GM21447 (cell line): ENCODE results near the gene TBCD.
"Not testable (repeated sequence)": the region's sequence is repeated elsewhere in the genome, so short reads cannot be mapped to it uniquely, and the experiment has no call there.

Experiments used
- ATAC-seq: cut with Tn5 transposase; IDR thresholded peaks from one replicate; pipeline ENCODE4 v1.9.1; 2021; ENCODE audit not compliant: unreplicated experiment

Gene TBCD

GRCh38 chr17:82756166-82756565 is 4.3 kb downstream of the TBCD start:
- ATAC-seq: no peak

- ATAC-seq: no peak
Measured at GRCh38 chr17:82765371-82765770, 13.5 kb downstream of the TBCD start.

- ATAC-seq: no peak
Measured at GRCh38 chr17:82767041-82767754, 15.3 kb downstream of the TBCD start.

- ATAC-seq: no peak
Measured at GRCh38 chr17:82769041-82769440, 17.2 kb downstream of the TBCD start.

GRCh38 chr17:82772026-82772425 is 20.2 kb downstream of the TBCD start:
- ATAC-seq: no peak

GRCh38 chr17:82774456-82774855 is 22.6 kb downstream of the TBCD start:
- ATAC-seq: not testable (repeated sequence)

GRCh38 chr17:82775001-82775823 is 23.3 kb downstream of the TBCD start:
- no peak for ATAC-seq

GRCh38 chr17:82776454-82776853 is 24.6 kb downstream of the TBCD start:
- no peak for ATAC-seq

GRCh38 chr17:82777778-82778375 is 26.0 kb downstream of the TBCD start:
- not testable (repeated sequence) for ATAC-seq

GRCh38 chr17:82779541-82779940 is 27.7 kb downstream of the TBCD start:
- ATAC-seq: no peak

GRCh38 chr17:82780195-82780594 is 28.3 kb downstream of the TBCD start:
- no peak for ATAC-seq

GRCh38 chr17:82780971-82781893 is 29.4 kb downstream of the TBCD start:
- no peak for ATAC-seq

GRCh38 chr17:82781894-82782274 is 30.0 kb downstream of the TBCD start:
- ATAC-seq: no peak

- no peak for ATAC-seq
Measured at GRCh38 chr17:82782657-82783207, 30.9 kb downstream of the TBCD start.

GRCh38 chr17:82783498-82783897 is 31.6 kb downstream of the TBCD start:
- ATAC-seq: no peak

- ATAC-seq: not testable (repeated sequence)
Measured at GRCh38 chr17:82785581-82785980, 33.7 kb downstream of the TBCD start.

GRCh38 chr17:82786427-82786826 is 34.6 kb downstream of the TBCD start:
- no peak for ATAC-seq

GRCh38 chr17:82787081-82787848 is 35.4 kb downstream of the TBCD start:
- no peak for ATAC-seq

- ATAC-seq: no peak
Measured at GRCh38 chr17:82788206-82789001, 36.5 kb downstream of the TBCD start.
